Fibroblast of lung (primary cell): Measurements from ENCODE around the gene PKNOX2.

ENCODE experiments used
- CTCF ChIP-seq, 2 donors: IDR thresholded peaks in 1 of 2; conservative IDR thresholded peaks in 1 of 2; 1 replicate in 1 of 2; 2 replicates in 1 of 2; pipeline ENCODE4 v1.5.1; 2011 to 2012; ENCODE audit warnings: low read length in 2 of 2, control low read depth in 1 of 2, inconsistent platforms in 1 of 2, low read depth in 1 of 2, mild to moderate bottlenecking in 1 of 2
- EZH2 ChIP-seq: IDR thresholded peaks from 2 replicates; pipeline ENCODE4 v1.5.1; 2012; ENCODE audit warnings: low read length, control low read depth, mild to moderate bottlenecking; ENCODE audit errors: missing control alignments

DNA sequence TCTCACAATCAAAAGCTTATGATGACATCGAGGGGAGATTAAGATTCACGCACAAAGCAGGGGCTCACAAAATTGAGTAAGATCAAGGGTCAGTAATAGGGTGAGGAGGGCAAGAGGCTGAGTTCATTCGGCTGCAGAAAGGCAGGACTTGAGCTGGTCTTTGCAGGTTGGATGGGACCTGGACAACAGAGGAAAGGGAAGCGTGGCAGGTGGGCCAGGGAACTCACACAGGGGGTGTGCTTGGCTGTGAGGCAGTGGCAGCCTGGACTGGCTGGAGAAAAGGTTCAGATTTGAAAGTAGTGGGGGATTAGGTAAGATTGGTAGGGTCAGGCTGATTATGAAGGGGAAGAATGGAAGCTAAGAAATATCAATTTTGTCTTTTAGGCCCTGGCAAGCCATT lies 161.6 kb downstream of the PKNOX2 start:
- TF ChIP-seq EZH2 (no peak), CTCF (conservative IDR thresholded peaks at IDR 0.05 in 1 of 2, IDR thresholded peaks at IDR 0.05 in 1 of 2; ENCODE audit: low read depth in 1 of 2, low read length in 2 of 2) (no peak)
